GM21723 (cell line): ENCODE results near the gene ZBTB8B.
"Not testable (repeated sequence)": the region's sequence is repeated elsewhere in the genome, so short reads cannot be mapped to it uniquely, and the experiment has no call there.

Experiments used
- ATAC-seq: cut with Tn5 transposase; IDR thresholded peaks from one replicate; pipeline ENCODE4 v1.9.1; 2021; ENCODE audit warnings: mild to moderate bottlenecking, moderate library complexity; ENCODE audit not compliant: unreplicated experiment

Gene ZBTB8B

DNA sequence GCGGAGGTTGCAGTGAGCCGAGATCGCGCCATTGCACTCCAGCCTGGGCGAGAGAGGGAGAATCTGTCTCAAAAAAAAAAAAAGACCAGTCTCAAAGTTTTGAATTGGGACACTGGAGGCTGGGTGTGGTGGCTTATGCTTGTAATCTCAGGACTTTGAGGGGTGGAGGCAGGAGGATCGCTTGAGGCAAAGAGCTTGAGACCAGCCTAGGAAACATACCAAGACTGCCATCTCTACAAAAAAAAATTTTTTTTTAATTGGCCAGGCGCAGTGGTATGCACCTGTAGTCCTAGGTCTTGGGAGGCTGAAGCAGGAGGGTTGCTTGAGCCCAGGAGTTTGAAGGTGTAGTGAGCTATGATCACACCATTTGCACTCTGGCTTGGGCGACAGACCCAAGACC is 3.9 kb downstream of the ZBTB8B start:
- ATAC-seq, result no peak

DNA sequence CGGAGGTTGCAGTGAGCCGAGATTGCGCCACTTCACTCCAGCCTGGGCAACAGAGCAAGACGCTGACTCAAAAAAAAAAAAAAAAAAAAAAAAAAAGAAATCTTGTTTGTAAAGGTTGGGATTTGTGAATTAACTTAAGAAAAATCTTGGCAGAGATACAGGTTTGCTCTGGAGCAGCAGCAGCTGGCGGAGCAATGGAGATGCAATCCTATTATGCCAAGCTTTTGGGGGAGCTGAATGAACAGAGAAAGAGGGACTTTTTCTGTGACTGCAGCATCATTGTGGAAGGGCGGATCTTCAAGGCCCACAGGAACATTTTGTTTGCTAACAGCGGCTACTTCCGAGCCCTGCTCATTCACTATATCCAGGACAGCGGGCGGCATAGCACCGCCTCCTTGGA is 5.6 kb downstream of the ZBTB8B start:
- no peak for ATAC-seq

DNA sequence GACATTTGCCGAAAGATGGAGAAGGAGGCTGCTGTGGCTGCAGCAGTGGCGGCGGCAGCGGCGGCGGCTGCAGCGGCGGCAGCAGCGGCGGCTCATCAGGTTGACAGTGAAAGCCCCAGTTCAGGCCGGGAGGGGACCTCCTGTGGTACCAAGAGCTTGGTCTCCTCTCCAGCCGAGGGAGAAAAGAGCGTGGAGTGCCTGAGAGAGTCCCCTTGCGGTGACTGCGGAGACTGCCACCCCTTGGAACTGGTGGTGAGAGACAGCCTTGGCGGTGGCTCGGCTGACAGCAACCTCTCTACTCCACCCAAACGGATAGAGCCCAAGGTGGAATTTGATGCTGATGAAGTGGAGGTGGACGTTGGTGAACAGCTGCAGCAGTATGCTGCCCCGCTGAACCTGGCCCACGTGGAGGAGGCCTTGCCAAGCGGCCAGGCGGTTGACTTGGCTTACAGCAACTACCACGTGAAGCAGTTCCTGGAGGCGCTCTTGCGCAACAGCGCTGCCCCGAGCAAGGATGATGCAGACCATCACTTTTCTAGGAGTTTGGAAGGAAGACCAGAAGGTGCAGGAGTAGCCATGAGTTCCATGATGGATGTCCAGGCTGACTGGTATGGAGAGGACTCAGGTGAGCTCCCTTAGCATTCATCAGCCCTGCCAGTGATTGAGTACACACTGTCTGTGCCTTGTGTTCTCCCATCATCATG is 6.3 kb downstream of the ZBTB8B start:
- ATAC-seq, result no peak

DNA sequence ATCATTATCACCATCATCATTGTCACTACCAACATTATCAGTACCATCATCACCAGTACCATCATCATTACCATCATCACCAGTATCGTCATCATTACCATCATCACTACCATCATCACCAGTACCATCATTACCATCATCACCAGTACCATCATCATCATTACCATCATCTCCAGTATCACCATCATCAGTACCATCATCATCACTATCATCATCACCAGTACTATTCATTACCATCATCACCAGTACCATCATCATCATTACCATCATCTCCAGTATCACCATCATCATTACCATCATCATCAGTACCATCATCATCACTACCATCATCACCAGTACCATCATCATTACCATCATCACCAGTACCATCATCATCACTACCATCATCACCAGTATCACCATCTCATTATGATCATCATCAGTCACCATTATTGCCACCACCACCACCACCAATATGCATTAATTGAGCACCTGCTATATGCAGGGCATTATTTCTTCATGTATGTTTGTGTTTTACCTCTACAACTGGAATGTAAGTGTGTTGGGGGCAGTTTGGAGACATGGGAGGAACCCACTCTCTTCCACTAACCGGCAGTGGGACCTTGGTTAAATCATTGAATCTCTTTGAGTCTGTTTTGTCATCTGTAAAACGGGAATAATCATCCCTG is 7.0 kb downstream of the ZBTB8B start:
- no peak for ATAC-seq

DNA sequence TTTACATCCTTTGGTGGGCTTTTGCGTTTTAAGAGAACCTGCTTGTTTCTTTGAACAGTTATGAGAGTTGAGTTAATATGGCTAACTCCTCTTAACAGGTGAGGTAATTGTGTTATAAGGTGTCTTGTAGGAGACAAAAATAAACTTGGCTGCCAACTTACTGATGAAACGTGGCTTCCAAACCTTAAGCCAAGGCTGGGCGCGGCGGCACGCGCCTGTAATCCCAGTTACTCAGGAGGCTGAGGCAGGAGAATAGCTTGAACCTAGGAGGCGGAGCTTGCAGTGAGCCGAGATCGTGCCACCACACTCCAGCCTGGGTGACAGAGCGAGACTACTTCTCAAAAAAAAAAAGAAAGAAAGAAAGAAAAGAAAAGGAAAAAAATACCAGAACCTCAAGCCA is 8.1 kb downstream of the ZBTB8B start:
- not testable (repeated sequence) for ATAC-seq

DNA sequence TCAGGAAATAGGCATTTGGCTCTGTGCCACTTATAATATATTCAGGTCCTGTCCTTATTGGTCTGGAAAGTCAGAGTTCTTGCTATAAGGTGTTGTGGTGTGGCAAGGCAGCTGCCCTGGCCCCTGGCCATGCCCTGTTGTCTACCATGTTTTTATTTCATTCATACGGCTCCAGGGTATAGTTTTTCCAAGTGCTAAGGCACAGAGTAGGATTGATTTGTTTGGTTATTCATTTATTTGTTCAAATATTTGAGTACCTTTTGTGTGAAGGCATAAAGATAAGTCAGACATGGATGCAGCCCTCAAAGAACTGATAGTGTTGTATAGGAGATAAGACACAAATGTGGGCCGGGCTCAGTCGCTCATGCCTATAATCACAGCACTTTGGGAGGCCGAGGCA is 10.1 kb downstream of the ZBTB8B start:
- ATAC-seq, result no peak

DNA sequence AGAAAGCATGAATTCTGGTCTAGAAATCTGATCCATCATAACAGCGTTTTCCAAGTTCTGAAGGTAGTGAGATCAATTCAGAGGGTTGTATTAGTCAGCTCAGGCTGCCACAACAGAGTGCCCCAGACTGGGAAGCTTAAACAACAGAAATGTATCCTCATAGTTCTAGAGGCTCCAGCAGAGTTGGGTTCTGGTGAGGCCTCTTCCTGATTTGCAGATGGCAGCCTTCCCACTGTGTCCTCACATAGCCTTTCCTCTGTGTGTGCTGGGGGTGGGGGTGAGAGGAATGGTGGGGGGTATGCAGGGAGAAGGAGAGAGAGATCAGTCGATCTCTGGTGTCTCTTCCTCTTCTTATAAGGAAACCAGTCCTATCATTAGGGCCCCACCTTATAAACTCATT is 15.1 kb downstream of the ZBTB8B start:
- ATAC-seq, result no peak

DNA sequence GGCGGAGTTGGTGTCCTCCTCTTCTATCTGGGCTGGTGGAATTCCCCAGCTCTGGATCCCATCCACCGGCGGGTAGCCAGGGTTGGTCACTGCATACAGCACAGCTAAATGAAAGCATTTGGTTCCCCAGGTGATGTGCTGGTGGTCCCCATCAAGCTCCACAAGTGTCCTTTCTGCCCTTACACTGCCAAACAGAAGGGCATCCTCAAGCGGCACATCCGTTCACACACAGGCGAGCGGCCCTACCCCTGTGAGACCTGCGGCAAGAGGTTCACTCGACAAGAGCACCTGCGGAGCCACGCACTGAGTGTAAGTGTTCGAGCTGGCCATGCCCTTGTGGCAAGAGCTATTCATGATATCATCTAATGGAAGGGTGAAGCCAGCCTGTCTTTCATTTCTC is 15.9 kb downstream of the ZBTB8B start:
- ATAC-seq, result no peak

DNA sequence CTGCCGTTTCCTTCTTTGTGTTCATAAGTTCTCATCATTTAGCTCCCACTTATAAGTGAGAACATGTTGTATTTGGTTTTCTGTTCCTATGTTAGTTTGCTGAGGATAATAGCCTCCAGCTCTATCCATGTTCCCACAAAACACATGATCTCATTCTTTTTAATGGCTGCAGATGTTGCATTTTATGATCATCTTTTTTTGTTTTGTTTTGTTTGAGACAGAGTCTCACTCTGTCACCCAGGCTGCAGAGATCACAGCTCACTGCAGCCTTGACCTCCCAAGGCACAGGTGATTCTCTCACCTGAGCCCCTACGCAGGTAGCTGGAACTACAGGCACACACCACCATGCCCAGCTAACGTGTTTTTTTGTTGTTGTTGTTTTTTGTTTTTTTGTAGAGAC is 16.9 kb downstream of the ZBTB8B start:
- not testable (repeated sequence) for ATAC-seq

DNA sequence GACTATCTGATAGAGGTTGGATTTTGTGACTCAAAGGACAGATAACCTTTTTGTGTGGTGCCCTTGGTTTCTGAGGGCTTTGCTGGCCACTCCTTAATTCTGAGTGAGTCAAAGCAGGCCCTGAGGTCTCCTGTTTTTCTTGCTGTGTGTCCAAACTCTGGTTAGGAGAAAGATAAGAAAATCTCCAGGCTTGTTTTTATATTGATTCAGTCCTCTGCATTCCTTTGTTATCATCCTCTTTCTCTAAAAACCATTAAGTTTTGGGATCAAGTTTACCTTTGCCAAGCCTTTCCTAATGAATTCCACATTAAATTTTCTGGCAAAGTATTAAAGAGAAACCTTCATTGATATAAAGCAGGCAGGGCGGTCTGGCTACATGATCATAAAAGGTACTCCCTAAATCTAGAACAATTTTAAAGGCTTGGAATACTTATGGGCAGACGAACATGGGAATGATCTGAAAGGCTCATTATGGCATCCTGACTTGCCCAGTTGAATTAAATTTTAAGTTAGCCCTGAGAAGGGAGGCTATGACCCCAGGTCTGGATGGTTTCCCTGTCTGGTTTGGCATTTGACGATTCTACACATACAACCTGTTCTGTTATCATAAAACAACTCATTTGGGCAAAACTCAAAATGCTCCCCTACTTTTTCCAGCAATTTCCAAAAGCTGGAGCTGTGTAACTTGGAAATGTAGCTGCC is 20.8 kb downstream of the ZBTB8B start:
- ATAC-seq, result no peak

DNA sequence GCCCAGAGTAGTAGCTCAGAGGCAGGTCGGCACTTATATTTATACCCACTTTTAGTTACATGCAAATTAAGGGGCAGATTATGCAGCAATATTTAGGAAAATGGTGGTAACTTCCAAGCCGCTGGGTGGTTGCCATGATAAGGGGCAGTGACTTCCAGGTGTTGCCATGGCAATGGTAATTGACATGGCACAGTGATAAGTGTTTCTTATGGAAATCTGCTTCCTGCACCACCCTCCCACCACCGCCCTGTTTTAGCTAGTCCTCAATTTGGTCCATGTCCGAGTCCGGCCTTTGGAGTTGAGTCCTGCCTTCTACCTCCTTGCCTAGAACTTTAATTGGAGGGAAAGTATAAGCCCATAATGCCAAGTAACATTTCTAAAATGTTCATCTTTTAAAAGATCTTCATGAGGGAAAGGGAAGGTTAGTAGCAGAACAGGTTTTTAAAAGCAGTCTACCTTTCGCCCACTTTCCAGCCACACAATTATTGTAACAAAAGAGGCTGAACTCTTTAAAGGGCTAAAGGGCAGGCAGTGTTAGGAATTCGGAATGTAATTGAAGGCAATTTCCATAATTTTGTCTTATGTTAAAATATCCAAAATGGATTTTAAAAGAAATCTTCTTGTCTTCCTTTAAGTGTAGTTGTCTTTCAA is 21.7 kb downstream of the ZBTB8B start:
- ATAC-seq, result no peak

DNA sequence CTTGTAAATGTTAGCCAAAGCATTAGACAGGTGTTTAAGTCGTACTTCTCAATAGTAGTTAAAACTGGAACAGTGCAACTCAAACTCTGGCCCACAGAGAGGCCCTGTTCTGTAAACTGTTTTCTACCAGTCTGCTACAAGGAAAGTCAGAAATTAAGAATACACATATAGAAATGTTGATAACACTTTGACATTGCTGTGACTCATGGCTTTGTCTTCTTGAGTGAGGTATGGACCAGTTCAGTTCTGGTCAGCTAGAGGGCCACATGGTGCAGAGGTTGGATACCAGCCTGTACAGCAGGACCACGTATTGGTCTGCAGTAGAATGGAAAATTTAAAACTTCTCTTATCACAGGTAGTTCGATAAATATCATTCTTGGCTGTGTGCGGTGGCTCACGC is 22.3 kb downstream of the ZBTB8B start:
- no peak for ATAC-seq

DNA sequence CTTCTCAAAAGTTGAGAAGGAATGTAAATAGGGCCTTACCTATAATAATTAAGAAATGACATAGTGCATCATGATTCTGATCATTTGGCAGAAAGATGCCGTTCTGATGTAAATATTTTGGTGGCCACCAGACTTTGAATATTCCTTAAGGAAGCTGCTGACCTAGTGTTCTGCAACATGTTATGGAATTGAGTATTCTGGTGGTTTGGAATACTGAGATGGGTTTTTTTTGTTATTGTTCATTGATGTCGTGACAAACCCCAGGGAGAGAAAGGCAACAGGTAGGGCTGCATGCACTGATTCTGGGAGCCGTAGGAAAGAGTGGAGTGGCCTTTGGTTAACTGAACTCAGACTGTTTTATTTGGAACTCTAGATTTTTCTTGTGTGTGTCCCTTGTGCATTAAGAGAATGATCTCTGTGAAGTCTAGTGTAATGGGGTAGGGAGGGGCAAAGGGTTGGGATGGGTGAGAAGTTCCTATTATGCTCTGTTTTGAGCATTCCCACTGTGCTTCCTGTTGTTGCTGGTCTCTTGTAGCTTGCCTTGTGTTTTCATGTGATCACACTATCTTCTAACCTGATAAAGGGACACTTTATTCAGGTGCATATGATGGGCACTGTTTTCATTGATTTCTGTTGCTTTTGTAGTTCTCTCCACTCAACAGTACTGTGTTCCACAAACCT is 25.0 kb downstream of the ZBTB8B start:
- no peak for ATAC-seq

DNA sequence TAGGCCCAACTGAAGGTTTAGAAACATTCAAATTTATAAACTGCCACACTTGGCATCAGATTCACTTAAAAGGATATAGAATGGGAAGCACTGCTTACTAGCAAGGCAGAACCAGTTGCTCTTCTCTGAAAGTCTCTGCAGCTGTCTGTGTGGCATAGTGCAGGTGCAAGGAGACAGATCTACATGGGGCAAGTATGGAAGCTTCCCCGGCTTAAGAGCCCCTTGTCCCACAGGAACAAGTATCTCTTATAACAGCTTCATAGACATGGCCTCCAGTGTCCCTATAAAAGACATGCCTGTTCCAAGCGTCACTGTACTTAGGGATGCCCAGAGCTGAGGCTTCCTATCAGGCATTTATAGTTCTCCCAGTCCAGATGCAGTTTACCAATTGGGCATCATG is 26.5 kb downstream of the ZBTB8B start:
- ATAC-seq, result no peak

DNA sequence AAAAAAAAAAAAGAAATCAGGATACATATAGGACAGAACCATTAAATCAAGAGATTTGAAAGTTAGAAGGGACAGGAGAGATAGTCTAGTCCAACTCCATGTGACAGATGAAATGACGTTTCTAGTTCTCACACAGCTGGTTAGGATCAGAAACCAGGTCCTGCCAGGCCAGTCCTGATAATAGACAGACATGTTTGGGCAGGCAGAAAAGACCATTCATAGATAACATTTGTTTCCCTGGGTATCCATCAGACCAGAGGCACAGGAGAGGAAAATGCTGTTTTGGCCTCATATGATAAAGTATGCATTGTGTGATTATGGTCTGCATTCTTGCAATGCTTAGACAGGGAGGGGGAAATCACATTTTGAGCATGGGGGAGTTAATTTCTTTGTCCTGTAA is 29.3 kb downstream of the ZBTB8B start:
- ATAC-seq, result no peak

DNA sequence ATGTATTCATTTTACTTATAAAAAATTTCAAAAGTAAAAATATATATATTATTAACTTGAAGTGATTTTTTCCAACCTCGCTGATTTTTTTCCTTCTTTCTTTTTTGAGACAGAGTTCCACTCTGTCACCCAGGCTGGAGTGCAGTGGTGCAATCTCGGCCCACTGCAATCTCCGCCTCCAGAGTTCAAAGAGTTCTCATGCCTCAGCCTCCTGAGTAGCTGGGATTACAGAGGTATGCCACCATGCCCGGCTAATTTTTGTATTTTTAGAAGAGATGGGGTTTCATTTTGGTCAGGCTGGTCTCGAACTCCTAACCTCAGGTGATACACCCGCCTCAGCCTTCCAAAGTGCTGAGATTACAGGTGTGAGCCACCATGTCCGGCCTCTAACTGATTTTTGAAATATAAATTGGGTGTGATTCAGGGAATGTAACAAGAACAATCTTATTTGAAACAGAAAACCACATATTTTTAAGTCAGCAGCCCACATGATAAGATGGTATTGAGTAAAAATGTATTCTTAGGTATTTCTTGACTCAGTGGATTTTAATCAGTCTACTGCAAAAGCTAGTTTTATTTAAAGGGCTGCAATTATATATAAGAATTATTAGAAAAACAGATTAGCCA is 30.0 kb downstream of the ZBTB8B start:
- no peak for ATAC-seq

DNA sequence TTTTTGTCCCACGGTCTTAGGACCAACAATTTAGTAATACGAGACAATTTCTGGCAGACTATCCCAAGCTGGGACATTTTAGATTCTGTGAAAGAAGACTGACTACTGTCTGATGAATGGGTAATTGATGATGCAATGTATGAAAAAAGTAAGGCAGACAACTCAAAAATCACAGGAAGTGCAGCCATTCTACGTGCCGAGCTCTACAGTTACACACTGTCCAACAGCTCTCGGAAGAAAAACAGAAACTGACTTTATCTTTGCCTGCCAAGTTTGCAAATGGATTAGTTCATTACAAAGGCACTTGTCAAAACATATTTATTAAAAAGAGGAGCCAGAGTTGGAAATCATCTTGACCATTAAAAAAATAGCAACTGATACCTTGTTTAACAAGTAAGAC is 31.3 kb downstream of the ZBTB8B start:
- no peak for ATAC-seq

DNA sequence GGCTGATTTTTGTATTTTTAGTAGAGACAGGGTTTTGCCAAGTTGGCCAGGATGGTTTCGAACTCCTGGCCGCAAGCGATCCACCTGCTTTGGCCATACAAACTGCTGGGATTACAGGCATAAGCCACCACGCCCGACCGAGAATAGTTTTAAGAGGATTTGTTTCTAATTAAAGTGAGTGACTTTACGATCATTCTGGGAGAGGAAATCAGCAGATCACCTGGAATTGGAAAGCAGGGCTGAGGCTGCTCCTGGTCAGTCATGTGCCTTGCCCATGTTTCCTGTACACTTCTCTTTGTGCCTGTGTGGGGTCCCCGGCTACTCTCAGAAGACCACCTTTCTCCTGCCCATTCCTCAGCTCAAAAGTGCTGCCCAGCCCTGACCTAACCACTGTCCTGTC is 33.9 kb downstream of the ZBTB8B start:
- ATAC-seq, result no peak

DNA sequence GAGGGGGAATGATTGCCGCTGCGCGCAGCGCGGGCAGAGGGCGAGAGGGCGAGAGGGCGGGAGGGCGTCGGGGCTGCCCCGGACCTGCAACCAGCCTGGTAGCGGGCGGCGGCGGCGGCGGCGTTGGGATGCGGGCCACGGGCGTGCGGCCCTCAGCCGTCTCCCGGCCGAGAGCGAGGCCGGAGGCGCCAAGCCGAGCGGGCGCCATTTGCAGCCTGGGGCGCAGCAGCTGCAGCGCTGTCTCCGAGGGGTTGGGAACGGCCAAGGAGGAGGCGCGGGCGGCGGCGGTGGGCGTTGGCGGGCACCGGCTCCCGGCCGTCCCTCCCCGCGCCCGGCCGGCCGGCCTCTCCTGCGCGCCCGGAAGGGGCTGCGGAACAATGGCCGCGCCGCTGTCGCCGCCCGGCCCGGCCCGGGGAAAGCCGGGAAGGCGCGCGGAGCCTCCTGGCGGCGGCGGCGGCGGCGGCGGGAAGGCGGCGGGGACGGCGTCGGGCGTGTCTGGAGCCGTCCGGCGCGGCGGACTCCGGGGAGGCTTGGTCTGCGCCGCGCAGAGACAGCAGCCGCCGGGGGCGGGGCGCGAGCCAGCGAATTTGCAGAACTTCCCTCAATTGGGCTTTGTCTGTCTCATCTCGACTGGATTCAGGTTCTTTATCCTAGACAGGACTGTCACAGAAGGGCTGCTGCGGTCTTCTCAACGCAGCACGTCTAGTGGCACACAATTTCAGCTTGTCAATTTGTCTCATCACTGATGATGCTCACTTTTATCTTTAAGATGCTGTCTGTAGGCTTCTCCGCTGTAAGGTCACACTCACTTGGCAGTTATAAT is 35.7 kb downstream of the ZBTB8B start:
- ATAC-seq, result no peak

DNA sequence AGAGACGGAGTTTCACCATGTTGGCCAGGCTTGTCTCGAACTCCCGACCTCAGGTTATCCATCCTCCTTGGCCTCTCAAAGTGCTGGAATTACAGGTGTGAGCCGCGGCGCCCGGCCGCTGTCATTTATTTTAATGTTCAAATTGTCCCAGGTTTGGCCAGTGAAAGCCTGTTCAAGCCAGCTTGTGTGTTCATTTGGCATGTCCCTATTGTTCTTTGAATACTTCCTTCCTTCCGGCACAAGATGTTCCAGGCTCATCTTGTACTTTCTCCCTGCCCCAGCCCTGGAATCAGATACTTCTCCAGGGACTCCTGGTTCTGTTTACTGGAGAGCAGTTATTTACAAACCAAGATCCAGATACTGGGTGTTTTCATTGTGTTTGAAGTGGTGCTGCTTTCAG is 37.0 kb downstream of the ZBTB8B start:
- no peak for ATAC-seq
